PC-9 (cell line): Measurements from ENCODE around the gene NKX1-2. TPM values are rescaled to one million over a fixed set of nuclear protein-coding genes. Genes with fewer than 3 reads are reported as not detected.

Experiments used
- BruUV-seq: library from RNA; stranded (reverse); fragments of 400-500 nt; replicated peaks from 2 replicates; lab custom pipeline; 2021; lab: Mats Ljungman, UMichigan
- CTCF ChIA-PET: fragments of 300-600 bp; sonication (Branson Sonifier 250); formaldehyde crosslinking; loops from one replicate; lab custom pipeline; 2022; ENCODE audit warnings: antibody characterized with exemption; lab: Charles Lee
- POLR2A ChIA-PET: fragments of 300-600 bp; sonication (Branson Sonifier 250); formaldehyde crosslinking; loops from one replicate; lab custom pipeline; 2022; ENCODE audit warnings: antibody characterized with exemption; ENCODE audit not compliant: unreplicated experiment; lab: Charles Lee
- DNase-seq, 2 experiments: peaks; one replicate each; pipeline versions ENCODE4 v3.0.0 to v3.0.0-alpha.2; 2015 to 2022; ENCODE audit warnings: mixed read lengths in 1 of 2
- H2AFZ ChIP-seq: fragments of 200-600 bp; sonication (generic); 2 replicates; pipeline ENCODE4 v1.8.1; 2017; ENCODE audit warnings: antibody characterized with exemption
- H3F3A ChIP-seq: fragments of 200-600 bp; sonication (generic); 2 replicates; pipeline ENCODE4 v1.8.1; 2017; ENCODE audit warnings: antibody characterized with exemption, mild to moderate bottlenecking, low read depth; ENCODE audit not compliant: insufficient read depth
- H3K27ac ChIP-seq: fragments of 200-600 bp; sonication (generic); 2 replicates; pipeline ENCODE4 v1.6.1; 2016; ENCODE audit warnings: mixed run types
- H3K27me3 ChIP-seq: fragments of 200-600 bp; sonication (generic); 2 replicates; pipeline ENCODE4 v1.6.1; 2016; ENCODE audit warnings: low read depth, mixed run types; ENCODE audit not compliant: insufficient read depth
- H3K36me3 ChIP-seq: fragments of 200-600 bp; sonication (generic); 2 replicates; pipeline ENCODE4 v1.6.1; 2016; ENCODE audit warnings: low read depth, mixed run types
- H3K4me1 ChIP-seq: fragments of 200-600 bp; sonication (generic); replicated peaks from 2 replicates; pipeline ENCODE4 v1.6.1; 2016; ENCODE audit warnings: mixed run types; ENCODE audit not compliant: insufficient read depth
- H3K4me2 ChIP-seq: fragments of 200-600 bp; sonication (generic); 2 replicates; pipeline ENCODE4 v1.6.1; 2017; ENCODE audit warnings: mixed run types
- H3K4me3 ChIP-seq: fragments of 200-600 bp; sonication (generic); 2 replicates; pipeline ENCODE4 v1.6.1; 2016; ENCODE audit warnings: mixed run types
- H3K79me2 ChIP-seq: fragments of 200-600 bp; sonication (generic); 2 replicates; pipeline ENCODE4 v1.6.1; 2017; ENCODE audit warnings: low read depth, mixed run types
- H3K9me2 ChIP-seq: fragments of 200-600 bp; sonication (generic); 2 replicates; pipeline ENCODE4 v1.8.1; 2017; ENCODE audit warnings: mild to moderate bottlenecking; ENCODE audit not compliant: insufficient read depth
- H3K9me3 ChIP-seq: fragments of 200-600 bp; sonication (generic); 2 replicates; pipeline ENCODE4 v1.8.1; 2016; ENCODE audit warnings: low read depth; ENCODE audit not compliant: insufficient read depth
- H4K20me1 ChIP-seq: fragments of 200-600 bp; sonication (generic); 2 replicates; pipeline ENCODE4 v1.8.1; 2017; ENCODE audit not compliant: insufficient read depth
- CTCF ChIP-seq: fragments of 200-600 bp; sonication (generic); conservative IDR thresholded peaks from 2 replicates; pipeline ENCODE4 v1.6.1; 2017; ENCODE audit warnings: mixed run types, antibody characterized with exemption, mild to moderate bottlenecking, moderate library complexity
- EZH2 ChIP-seq: fragments of 200-600 bp; sonication (generic); IDR thresholded peaks from 2 replicates; pipeline ENCODE4 v1.8.0; 2017; ENCODE audit warnings: antibody characterized with exemption, low read depth
- intact Hi-C: fragments of 100-400 bp; cut with micrococcal nuclease; formaldehyde crosslinking; loops from one replicate; pipeline ENCODE4 v1.10.0; 2022; ENCODE audit not compliant: unreplicated experiment
- total RNA-seq: library from RNA; stranded (reverse); gene quantifications from 2 replicates; pipeline ENCODE4 v1.2.3, GENCODE V29; 2021

The NKX1-2 gene
- total RNA-seq, 1 experiment from 2014 or later, result 2.9 TPM

GRCh38 chr10:124495162-124495561 lies 45.3 kb upstream of the NKX1-2 start:
- Histone ChIP-seq H3K79me2 (no peaks in the 10 kb centered on the region), H3K4me2 (no peak overlapping the region), H4K20me1 (no peaks in the 10 kb centered on the region), H3F3A (no peaks in the 10 kb centered on the region), H3K9me2 (no peaks in the 10 kb centered on the region), H3K36me3 (no peaks in the 10 kb centered on the region), H3K27ac (no peak overlapping the region), H3K27me3 (no peaks in the 10 kb centered on the region), H3K4me1 (no peaks in the 10 kb centered on the region), H3K4me3 (no peak overlapping the region), H3K9me3 (no peaks in the 10 kb centered on the region), H2AFZ (no peak overlapping the region)
- intact Hi-C loops, result no loop called here
- ChIA-PET POLR2A (no interaction called here), CTCF (no interaction called here)
- no peak for DNase-seq
- no TSS peak for BruUV-seq
- TF ChIP-seq CTCF (no peak), EZH2 (no peak)

GRCh38 chr10:124494046-124494807 lies 44.4 kb upstream of the NKX1-2 start:
- H3K36me3 ChIP-seq, result no peaks in the 10 kb centered on the region
- POLR2A ChIA-PET, result interaction anchor here (0.6 kb wide), 1 partner anchor 31 kb away, joined by 3 read pairs; no protein-coding TSS in a partner anchor
- no peaks in the 10 kb centered on the region for H3K79me2 ChIP-seq
- H3K27ac ChIP-seq, result no peak overlapping the region
- no TSS peak for BruUV-seq
- H3K4me1 ChIP-seq, result no peaks in the 10 kb centered on the region
- CTCF ChIA-PET, result no interaction called here
- no peak for DNase-seq
- no peaks in the 10 kb centered on the region for H3K9me3 ChIP-seq
- intact Hi-C loops, result no loop called here
- no peaks in the 10 kb centered on the region for H4K20me1 ChIP-seq
- no peak overlapping the region for H2AFZ ChIP-seq
- no peaks in the 10 kb centered on the region for H3K9me2 ChIP-seq
- TF ChIP-seq CTCF (no peak), EZH2 (no peak)
- no peaks in the 10 kb centered on the region for H3K27me3 ChIP-seq
- H3K4me3 ChIP-seq, result no peak overlapping the region
- no peak overlapping the region for H3K4me2 ChIP-seq
- H3F3A ChIP-seq, result no peaks in the 10 kb centered on the region

GRCh38 chr10:124493214-124493882 lies 43.5 kb upstream of the NKX1-2 start:
- H3K79me2 ChIP-seq, result no peaks in the 10 kb centered on the region
- H3K27me3 ChIP-seq, result no peaks in the 10 kb centered on the region
- H4K20me1 ChIP-seq, result no peaks in the 10 kb centered on the region
- CTCF ChIA-PET, result no interaction called here
- no peaks in the 10 kb centered on the region for H3F3A ChIP-seq
- H3K4me3 ChIP-seq, result no peak overlapping the region
- H3K9me3 ChIP-seq, result no peaks in the 10 kb centered on the region
- H3K27ac ChIP-seq, result no peak overlapping the region
- no peaks in the 10 kb centered on the region for H3K4me1 ChIP-seq
- intact Hi-C loops, result no loop called here
- POLR2A ChIA-PET, result interaction anchor here (0.6 kb wide), 1 partner anchor 30 kb away, joined by 3 read pairs; no protein-coding TSS in a partner anchor
- H3K9me2 ChIP-seq, result no peaks in the 10 kb centered on the region
- H2AFZ ChIP-seq, result no peak overlapping the region
- no TSS peak for BruUV-seq
- no peak overlapping the region for H3K4me2 ChIP-seq
- TF ChIP-seq EZH2 (no peak), CTCF (no peak)
- no peak for DNase-seq
- H3K36me3 ChIP-seq, result no peaks in the 10 kb centered on the region
